RPMI8226 (cell line): ENCODE data around the gene SH3YL1.

Experiments
- DNase-seq: peaks from one replicate; pipeline ENCODE4 v3.0.0-alpha.2; 2015

SH3YL1 gene

DNA sequence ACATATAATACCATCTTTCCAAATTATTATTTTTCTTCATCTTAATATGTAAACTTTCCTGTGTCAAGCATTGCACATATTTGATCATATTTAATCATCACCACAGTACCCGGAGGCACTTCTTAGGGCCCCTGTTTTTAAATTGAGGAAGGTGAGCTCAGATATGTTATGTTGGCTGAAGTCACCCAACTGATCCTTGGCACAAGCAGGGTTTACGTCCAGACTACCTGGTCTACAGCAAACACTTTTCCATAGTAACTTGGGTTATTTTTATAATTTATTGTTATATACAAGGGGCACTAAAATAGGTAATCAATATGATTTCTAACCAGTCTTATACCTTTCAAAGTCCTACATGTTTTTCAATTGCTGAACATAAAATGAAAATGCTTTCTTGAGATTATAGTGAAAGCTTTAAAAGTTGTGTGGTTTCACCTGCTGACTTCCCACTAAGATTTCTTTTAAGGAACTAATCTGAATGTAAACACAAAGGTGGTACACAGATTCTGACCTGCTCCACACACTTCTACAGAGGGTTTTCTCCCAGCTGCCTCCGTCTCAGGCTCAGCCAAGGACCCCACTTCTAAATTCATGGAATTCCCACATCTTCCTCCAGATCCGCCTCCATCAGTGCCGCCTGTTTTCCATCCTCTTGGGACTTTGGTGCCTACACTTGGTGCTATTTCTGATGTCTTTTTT lies 52.2 kb downstream of the SH3YL1 start:
- DNase-seq, result no peak

DNA sequence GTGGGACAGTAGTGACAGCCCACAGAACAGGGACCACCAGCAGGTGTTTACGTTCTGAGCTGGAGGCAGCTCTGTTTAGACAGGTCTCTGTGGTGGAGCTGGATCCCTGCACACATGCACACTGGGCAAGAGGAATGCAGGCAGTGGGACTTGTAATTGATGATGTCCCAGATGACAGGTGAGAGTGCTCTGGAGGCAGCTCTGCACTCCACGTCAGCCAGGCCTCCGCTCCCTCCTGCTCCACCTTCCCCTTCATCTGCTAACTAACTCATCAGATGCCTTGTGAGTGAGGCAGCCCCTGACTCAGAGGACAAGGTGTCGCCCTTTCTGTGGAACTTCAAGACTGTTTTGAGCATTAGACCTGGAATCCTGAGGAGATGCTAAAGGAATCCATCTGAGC lies 53.2 kb downstream of the SH3YL1 start:
- no peak for DNase-seq

DNA sequence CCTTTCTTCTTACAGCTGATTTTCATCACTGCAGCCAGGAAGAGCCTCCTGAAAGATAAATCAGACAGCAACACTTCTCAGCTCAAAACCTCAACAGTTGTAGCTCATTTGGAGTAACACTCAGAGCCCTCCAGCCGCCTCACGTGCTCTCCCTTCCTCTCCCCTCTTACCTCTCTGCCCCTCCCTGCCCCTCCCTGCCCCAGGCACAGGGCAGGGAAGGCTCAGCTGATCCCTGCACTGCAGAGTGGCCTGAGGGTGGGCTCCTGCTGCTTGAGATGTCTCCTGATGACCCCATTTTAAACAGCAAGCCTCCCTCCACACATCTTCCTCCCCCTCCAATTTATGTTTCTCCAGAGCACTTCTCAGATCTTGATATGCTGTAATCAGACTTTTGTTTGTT lies 54.4 kb downstream of the SH3YL1 start:
- DNase-seq, result no peak

DNA sequence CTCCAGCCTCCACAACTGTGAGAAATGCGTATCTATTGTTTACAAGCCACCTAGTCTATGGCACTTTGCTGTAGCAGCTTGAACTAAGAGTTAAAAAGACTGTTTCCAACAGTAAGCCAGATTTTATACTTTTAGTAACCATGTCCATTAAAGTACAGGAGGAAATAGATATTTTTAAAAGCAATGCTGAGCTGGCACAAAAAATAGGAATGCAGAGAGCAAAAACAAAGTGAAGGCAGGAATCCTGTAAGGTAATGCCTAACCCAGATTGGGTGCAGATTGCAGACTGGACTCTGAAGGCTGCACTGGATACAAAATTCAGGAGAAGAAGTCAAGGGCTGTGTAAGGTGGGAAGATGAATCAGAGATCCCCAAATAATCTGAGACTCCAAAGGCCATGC lies 55.5 kb downstream of the SH3YL1 start:
- no peak for DNase-seq

DNA sequence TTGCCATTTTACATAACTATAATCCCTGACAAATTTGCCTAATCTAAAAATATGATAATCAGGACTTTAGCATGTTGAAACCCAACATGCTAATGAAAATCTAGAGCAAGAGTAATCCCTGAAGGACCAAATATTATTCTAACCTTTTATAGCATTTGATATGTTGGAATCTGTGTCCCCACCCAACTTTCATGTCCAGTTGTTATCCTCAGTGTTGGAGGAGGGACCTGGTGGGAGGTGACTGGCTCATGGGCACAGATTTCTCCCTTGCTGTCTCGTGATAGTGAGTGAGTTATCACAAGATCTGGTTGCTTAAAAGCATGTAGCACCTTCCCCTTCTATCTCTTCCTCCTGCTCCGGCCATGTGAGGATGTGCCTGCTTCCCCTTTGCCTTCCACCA lies 59.8 kb downstream of the SH3YL1 start:
- DNase-seq, result no peak

DNA sequence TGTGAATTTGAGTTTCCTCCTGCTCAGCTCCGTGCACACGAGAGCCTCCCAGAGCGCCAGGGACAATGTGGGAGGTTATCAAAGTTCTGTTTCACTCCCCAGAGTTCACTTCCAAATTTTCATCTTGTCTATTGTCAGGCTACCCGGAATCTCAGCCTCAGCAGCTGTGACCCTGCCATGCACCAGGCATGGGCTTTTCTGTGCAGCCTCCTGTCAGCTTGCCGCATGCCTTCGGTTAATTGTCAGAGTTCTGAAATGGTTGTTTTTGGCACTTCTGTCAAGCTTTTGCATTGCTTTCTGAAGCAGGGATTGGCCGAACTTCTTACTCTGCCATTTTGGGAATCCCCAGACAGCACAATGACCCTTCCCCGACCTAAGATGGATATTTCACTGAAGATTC lies 60.4 kb downstream of the SH3YL1 start:
- DNase-seq, result no peak

DNA sequence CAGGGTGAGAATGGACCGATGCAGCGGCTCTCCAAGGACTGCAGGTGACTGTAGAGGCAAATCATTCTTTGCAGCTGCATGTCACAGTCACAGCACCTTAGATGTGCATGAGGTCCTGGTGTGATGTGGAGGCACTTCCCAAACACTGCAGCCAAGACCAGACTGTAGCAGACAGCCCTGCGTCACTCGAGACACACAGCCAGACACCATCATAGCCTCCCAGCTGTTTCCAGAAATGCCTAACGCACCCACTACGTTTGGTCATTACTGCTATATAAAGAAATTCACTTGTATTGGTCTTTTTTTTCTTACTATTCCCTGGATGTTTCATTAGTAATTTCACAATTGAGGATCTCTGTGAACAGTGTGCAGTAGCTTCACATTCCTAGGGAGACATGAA lies 60.9 kb downstream of the SH3YL1 start:
- DNase-seq, result no peak

DNA sequence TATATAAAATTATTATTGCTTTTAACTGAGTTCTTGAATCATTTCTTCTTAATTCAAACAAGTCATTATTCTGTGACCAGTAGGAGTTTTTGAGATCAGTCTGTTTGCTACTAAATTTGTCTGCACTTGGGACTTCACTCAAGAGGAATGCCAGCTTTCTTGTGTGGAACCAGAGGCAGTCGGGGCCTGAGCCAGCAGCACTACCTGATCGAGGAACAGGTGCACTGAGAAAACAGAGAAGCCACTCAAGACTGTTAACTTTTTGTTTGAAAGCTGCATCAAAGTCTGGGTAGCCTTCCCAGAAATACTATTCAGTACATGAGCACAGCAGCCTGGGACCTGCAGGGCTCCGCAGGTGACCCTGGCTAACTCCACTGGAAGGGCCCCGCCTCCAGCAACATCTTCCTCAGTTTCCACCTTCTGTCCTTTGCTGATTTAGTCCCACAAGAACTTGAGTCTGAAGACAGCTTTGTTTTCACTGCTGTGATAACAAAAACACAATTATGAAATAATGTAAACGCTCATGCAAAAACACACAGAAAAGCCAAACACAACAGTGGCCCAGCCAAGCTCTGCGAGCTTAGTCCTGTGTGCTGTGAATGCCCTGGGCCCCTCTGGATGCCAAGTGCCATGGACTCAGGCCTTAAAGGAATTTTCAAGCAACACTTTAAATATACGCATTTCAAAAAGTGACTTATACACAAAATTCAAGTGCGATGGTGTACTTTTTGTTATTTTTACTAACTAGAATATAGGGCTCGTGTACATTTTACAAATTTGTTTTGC lies 62.0 kb downstream of the SH3YL1 start:
- DNase-seq, result no peak

DNA sequence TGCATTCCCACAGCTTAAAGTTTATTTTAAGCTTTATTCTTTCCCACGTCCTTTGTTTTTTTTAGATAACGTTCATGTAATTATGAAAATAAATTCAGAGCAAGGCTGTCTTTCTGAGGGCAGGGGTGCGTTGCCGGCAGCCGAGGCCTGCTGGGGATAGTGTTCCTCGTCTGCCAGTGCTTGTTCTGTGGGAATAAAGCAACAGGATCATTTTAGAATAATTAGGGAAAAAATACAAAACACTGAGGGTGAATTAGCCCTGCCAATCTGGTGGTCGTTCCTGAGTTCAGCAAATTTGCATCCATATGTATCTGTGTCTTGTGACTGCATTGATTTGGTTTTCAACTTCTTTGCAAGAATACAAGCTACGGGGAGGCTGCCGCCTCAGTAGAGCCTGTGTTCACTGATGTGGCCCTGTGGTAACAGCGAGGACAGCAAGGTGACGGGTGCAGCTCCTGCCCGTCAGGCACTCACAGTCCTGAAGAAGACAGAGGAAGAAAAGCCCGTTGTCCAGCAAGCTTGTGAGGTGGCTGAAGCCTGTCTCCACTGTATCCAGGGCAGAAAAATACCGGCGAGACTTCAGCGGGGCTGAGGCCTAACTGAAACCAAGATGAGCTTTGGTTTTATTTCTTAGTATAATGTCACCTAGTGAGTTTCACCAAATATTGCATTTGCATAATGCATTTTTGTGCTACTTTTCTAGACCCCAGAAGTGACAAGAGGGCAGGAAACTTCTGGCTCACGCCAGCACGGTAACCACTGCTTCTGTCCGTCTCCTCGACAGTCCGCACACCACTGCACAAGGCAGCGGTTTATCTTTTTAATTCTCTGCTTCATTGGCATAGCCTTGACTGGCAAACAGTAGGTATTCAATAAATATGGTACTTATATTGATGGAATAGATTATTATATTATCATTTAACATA lies 64.5 kb downstream of the SH3YL1 start:
- DNase-seq, result no peak

DNA sequence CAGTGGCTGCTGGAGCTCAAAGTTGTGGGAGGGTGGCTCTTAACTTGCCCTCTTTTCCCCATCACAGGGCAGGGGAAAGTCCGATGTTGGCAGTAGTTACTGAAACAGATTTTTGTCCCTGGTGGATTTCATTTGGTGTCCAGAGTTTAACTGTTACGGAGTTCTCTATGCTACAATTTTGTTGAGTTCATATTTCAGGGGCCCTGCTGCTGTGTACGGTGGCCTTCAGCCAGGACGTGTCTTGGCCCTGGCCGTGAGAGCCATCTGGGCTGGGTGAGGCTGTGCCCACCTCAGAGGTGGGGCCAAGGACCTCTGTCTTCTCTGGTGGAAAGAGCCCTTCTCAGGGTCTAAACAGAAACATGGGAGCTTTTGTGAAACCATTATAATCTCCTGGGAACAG lies 67.4 kb downstream of the SH3YL1 start:
- no peak for DNase-seq

DNA sequence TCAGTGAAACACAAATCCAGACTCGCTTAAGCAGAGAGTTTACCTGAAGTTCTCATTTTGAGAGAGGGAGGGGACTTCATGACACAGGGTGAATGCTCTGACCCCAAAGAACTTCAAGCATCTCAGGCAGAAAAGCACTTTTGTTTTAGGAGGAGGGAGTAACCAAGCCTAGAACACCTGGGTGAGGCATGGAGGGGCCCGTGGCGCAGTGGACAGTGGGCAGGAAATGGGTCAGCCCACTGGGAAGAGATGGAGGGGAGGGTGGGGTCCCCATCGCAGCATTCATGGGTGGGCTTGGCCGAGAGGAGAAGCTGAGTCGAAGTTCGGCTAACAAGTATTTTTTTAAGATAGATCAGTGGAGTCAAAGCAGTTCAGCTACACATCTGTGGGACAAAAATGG lies 67.9 kb downstream of the SH3YL1 start:
- DNase-seq, result no peak

DNA sequence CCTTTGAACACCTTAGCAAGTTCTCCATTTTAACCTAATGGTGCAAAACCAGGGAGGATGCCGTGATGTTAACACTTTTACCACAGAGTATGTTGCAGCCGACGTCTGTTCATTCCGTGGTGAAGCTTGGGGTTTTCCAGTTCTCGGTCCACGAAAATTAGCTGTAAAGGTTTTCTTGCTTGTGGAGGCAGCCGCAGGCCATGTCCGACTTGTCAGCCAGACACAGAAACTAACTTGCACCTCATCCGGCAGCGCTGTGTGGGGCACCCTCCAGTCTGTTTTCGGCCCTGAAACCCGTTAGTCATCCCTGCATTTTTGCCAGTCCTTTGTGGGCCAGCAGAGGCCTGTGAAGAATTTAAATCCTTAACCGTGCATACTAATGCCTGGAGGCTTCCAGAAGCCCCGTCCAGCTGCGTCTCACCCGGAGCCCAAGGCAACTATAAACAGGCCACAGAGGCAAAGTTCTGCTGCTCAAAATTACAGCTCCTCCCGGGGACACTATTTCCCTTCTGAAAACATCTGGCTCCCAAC lies 70.6 kb downstream of the SH3YL1 start:
- no peak for DNase-seq

DNA sequence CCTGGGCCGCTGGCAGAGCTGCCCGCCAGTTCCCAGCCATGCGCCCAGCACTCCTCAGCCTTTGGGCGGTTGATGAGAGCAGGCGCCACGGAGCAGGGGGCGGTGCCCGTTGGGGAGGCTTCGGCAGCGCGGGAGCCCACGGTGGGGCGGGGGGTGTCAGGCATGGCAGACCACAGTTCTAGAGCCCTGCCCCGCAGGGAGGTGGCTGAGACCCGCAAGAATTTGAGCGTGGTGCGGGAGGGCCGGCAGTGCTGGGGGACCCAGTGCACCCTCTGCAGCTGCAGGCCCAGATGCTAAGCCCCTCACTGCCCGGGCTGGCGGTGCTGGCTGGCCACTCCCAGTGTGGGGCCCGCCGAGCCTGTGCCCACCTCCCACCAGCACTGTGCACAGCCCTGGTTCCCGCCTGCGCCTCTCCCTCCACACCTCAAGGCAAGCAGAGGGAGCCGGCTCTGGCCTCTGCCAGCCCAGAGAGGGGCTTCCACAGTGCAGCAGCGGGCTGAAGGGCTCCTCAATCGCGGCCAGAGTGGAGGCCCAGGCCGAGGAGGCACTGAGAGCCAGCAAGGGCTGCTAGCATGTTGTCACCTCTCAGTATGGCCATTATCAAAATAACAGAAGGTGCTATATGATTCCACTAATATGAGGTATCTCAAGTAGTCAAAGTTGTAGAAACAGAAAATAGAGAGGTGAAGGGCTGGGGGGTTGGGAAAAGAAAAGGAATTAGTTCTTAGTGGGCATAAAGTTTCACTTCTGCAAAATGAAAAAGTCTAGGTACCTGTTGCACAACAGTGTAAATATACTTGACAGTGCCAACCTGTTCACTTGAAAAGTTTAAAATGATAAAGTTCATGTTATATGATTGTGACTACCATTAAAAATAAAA lies 72.3 kb downstream of the SH3YL1 start:
- DNase-seq, result peak; percentile 19

DNA sequence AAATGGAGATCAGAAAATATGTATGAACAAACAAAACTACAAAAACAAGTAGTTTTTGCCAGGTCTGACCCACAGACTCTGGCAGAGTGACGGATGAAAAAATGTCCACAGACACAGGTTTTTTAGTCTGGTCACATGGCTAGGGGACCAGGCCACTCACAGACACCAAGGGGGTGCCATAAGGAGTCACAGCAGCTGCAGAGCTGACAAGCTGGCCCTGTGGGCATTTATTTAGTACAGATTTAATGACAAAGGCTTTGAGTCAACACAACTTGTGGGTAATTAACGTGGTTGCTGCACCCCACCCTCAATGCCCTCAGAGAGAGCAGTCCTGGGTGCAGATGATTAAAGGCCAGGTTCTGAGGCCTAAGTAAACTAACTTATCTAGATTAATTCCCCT lies 76.0 kb downstream of the SH3YL1 start:
- DNase-seq, result no peak

DNA sequence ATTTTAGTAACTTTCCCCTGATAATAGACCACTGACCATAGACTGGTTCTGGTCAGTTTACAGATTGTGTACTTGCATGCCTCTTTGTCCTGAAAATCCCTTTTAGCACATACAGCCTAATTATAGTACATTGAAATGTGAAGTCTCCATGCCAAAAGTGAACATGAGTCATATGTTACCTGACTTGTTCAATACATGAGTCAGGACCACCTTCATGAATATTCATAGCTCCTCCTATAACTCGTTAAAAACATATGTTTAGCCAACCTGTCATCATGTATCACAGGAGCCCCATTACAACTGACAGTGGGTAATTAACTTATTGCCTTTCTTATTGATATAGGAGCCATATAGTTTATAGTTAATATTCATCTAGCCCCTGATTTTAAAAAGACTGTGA lies 78.6 kb downstream of the SH3YL1 start:
- DNase-seq, result no peak

DNA sequence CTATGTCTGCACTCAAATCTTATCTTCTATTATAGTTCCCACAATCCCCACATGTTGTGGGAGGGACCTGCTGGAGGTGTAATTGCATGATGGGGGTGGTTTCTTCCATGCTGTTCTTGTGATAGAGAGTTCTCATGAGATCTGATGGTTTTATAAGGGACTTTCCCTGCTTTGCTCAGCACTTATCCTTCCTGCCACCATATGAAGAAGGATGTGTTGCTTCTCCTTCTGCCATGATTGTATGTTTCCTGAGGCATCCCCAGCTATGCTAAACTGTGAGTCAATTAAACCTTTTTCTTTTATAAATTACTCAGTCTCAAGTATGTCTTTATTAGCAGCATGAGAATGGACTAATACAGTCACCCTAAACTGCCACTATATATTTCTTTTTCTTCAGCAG lies 79.1 kb downstream of the SH3YL1 start:
- no peak for DNase-seq

DNA sequence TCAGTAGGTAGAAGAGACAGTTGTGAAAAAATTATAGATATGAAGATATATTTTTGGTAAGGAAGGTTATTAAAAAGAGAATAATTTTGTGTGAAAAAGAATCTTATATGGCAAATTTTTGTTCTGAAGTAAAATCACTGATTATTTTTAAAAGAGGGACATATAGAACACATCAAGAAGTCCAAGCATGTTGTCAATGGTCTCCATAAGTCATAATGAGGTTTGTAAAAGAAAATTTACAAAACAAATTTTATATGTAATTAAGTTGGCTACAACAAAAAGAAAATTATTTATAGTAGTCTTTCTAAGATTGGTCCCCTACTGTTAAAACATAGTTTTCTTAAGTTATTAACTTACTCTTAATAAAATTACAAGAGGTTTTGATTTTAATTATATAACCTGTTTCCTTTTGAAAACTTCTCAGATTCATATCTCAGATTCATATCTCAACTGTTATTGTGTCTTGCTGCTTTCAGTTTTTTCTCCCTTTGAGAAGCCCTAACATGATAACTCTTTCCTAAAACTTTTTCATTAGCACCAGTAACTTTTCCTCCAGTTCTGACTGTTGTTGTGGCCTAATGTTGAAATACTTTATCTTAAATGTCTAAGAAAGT lies 81.2 kb downstream of the SH3YL1 start:
- no peak for DNase-seq

DNA sequence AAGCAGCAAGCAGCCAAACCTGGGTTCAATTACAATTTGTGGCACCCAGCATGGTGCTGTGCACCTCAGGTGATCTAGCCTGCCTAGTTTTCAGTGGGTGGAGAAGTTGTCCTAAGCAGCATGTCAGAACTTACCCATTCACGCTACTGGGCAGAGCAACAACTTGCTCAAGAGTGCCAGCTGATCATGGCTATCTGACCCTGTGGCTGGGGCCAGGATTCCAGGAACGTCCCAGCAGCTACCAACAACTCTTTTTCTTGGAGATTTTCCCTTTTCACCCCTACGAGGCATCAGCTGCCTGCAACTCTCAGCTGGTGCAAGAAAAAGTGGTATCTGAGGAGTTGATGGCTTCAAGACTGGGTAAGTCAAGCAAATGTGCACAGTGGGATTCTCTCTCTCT lies 83.5 kb downstream of the SH3YL1 start:
- DNase-seq, result no peak

DNA sequence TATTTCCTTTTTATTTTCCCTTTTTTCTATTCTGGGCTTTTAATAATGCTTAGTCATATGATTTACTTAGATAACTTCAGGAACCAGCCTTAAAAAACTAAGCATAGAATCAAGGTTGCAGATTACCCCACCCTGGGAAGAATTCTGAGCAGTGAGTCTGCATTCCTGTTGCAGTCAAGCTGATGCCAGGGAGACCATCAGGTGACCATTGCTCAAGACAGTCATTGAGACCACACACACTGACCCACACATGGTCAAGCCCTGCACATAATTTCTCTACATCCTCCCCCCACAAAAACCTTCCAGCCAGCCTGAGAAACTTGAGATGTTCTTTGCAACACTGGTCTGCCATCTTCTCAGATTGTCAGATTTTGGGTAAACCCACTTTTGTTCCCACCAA lies 83.9 kb downstream of the SH3YL1 start:
- no peak for DNase-seq

DNA sequence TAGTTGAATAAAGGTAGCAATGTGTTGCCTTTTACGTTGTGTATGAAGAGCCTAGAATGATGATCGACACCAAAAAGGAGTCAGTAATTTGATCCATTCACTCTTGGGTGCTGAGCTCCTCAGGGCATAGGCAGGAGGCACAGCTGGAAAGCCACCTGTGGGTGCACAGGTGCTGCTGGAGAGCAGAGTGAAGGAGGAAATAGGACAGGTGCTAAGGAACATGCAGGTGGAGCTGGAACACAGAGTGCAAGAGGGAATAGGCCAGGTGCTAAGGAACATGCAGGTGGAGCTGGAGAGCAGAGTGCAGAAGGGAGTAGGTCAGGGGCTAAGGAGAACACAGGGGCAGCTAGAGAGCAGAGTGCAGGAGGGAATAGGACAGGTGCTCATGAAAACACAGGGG lies 86.1 kb downstream of the SH3YL1 start:
- no peak for DNase-seq

DNA sequence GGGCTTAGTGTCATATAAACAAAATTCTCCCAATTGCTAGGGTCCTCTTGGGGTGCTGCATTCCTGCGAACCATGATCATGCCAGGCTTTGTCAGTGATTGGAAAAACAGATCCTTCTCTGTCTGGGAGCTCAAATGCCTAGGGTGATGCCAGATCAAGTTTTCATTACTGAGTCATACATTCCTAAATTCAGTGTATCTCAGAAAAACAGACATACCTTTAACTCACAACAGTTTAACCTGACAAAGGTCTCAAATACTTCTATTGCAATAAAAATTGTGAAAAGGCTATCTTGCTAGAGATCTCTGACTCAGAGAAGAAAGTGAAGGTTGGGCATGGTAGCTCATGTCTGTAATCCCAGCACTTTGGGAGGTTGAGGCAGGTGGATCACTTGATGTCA lies 86.9 kb downstream of the SH3YL1 start:
- no peak for DNase-seq
